Loucy (cell line): Measurements from ENCODE around the gene ACSF3.
"Not testable (repeated sequence)": the region's sequence is repeated elsewhere in the genome, so short reads cannot be mapped to it uniquely, and the experiment has no call there.

Experiments used
- H2AFZ ChIP-seq: fragments of 200-600 bp; sonication (generic); 2 replicates; pipeline ENCODE4 v1.6.0; 2016; ENCODE audit warnings: antibody characterized with exemption, mild to moderate bottlenecking, low read length, moderate library complexity
- H3F3A ChIP-seq: fragments of 200-600 bp; 2 replicates; pipeline ENCODE4 v1.6.0; 2016; ENCODE audit warnings: antibody characterized with exemption, low read depth, mild to moderate bottlenecking
- H3K27me3 ChIP-seq: fragments of 200-600 bp; sonication (generic); 2 replicates; pipeline ENCODE4 v1.6.1; 2014; ENCODE audit warnings: low read length, mild to moderate bottlenecking; ENCODE audit not compliant: insufficient read depth, poor library complexity, severe bottlenecking
- H3K36me3 ChIP-seq: fragments of 200-600 bp; sonication (generic); 2 replicates; pipeline ENCODE4 v1.6.1; 2016; ENCODE audit warnings: low read length; ENCODE audit not compliant: insufficient read depth
- H3K4me1 ChIP-seq: fragments of 200-600 bp; sonication (generic); 2 replicates; pipeline ENCODE4 v1.5.1; 2014; ENCODE audit warnings: low read length, mild to moderate bottlenecking; ENCODE audit not compliant: insufficient read depth, poor library complexity, severe bottlenecking
- H3K4me2 ChIP-seq: fragments of 200-600 bp; sonication (generic); 2 replicates; pipeline ENCODE4 v1.6.0; 2014; ENCODE audit warnings: antibody characterized with exemption, low read length, low read depth, mild to moderate bottlenecking; ENCODE audit not compliant: poor library complexity, severe bottlenecking
- H3K4me3 ChIP-seq: fragments of 200-600 bp; sonication (generic); 2 replicates; pipeline ENCODE4 v1.5.1; 2014; ENCODE audit warnings: low read length, mild to moderate bottlenecking, mixed read lengths; ENCODE audit not compliant: poor library complexity, severe bottlenecking
- H3K79me2 ChIP-seq: fragments of 200-600 bp; sonication (generic); 2 replicates; pipeline ENCODE4 v1.6.1; 2014; ENCODE audit warnings: low read length; ENCODE audit not compliant: insufficient read depth
- H3K9ac ChIP-seq: fragments of 200-600 bp; sonication (generic); 2 replicates; pipeline ENCODE4 v1.6.0; 2014; ENCODE audit warnings: mild to moderate bottlenecking, low read depth, low read length, moderate library complexity; ENCODE audit not compliant: poor library complexity, severe bottlenecking
- H3K9me2 ChIP-seq: fragments of 200-600 bp; sonication (generic); replicated peaks from 2 replicates; pipeline ENCODE4 v1.6.1; 2016; ENCODE audit warnings: low read depth, low read length, mixed read lengths
- H3K9me3 ChIP-seq: fragments of 200-600 bp; sonication (generic); 2 replicates; pipeline ENCODE4 v1.6.1; 2014; ENCODE audit warnings: mild to moderate bottlenecking, antibody characterized with exemption, low read length, low read depth; ENCODE audit not compliant: insufficient read depth
- H4K20me1 ChIP-seq: fragments of 200-600 bp; sonication (generic); 2 replicates; pipeline ENCODE4 v1.6.0; 2014; ENCODE audit warnings: antibody characterized with exemption, low read length, mild to moderate bottlenecking; ENCODE audit not compliant: insufficient read depth, poor library complexity, severe bottlenecking
- CTCF ChIP-seq: fragments of 200-600 bp; sonication (generic); conservative IDR thresholded peaks from 2 replicates; pipeline ENCODE4 v1.5.1; 2014; ENCODE audit warnings: mild to moderate bottlenecking, antibody characterized with exemption, low read length
- EZH2phosphoT487 ChIP-seq: fragments of 200-600 bp; IDR thresholded peaks from 2 replicates; pipeline ENCODE4 v1.6.1; 2018; ENCODE audit warnings: antibody characterized with exemption, mild to moderate bottlenecking, moderate library complexity, borderline replicate concordance

The ACSF3 gene

GRCh38 chr16:89190150-89190958 lies 96.7 kb downstream of the ACSF3 start:
- no peak overlapping the region for H3K4me2 ChIP-seq
- no peaks in the 10 kb centered on the region for H3K79me2 ChIP-seq
- H3K9me2 ChIP-seq: no peaks in the 10 kb centered on the region
- no peaks in the 10 kb centered on the region for H3K4me1 ChIP-seq
- H3K4me3 ChIP-seq: no peak overlapping the region
- no peak for TF ChIP-seq EZH2phosphoT487
- no peak for TF ChIP-seq CTCF
- H3K27me3 ChIP-seq: no peaks in the 10 kb centered on the region
- no peaks in the 10 kb centered on the region for H3F3A ChIP-seq
- H4K20me1 ChIP-seq: no peaks in the 10 kb centered on the region
- no peaks in the 10 kb centered on the region for H3K36me3 ChIP-seq
- H3K9ac ChIP-seq: no peak overlapping the region
- H2AFZ ChIP-seq: no peak overlapping the region
- no peaks in the 10 kb centered on the region for H3K9me3 ChIP-seq

- no peak overlapping the region for H3K4me3 ChIP-seq
Observed at GRCh38 chr16:89191033-89191900, 97.6 kb downstream of the ACSF3 start.

GRCh38 chr16:89191901-89192185 lies 98.2 kb downstream of the ACSF3 start:
- H3K79me2 ChIP-seq: no peaks in the 10 kb centered on the region
- no peak for TF ChIP-seq CTCF
- H3K4me3 ChIP-seq: no peak overlapping the region
- H3K36me3 ChIP-seq: no peaks in the 10 kb centered on the region
- H3K9me2 ChIP-seq: no peaks in the 10 kb centered on the region
- no peak overlapping the region for H2AFZ ChIP-seq
- H3K4me1 ChIP-seq: no peaks in the 10 kb centered on the region
- no peak overlapping the region for H3K4me2 ChIP-seq
- H3K9me3 ChIP-seq: no peaks in the 10 kb centered on the region
- no peaks in the 10 kb centered on the region for H3F3A ChIP-seq
- no peaks in the 10 kb centered on the region for H3K27me3 ChIP-seq
- H4K20me1 ChIP-seq: no peaks in the 10 kb centered on the region
- no peak overlapping the region for H3K9ac ChIP-seq

More at GRCh38 chr16:89191033-89191900, 97.6 kb downstream of the ACSF3 start:
- Histone ChIP-seq H3K79me2 (no peaks in the 10 kb centered on the region), H3K9ac (no peak overlapping the region), H3K4me1 (no peaks in the 10 kb centered on the region), H3K4me2 (no peak overlapping the region), H2AFZ (no peak overlapping the region), H3K36me3 (no peaks in the 10 kb centered on the region), H3K27me3 (no peaks in the 10 kb centered on the region), H3K9me2 (no peaks in the 10 kb centered on the region), H4K20me1 (no peaks in the 10 kb centered on the region), H3F3A (no peaks in the 10 kb centered on the region), H3K9me3 (no peaks in the 10 kb centered on the region)
- TF ChIP-seq CTCF (no peak), EZH2phosphoT487 (no peak)

- H3K27me3 ChIP-seq, H2AFZ ChIP-seq, H3K4me3 ChIP-seq, H3K4me1 ChIP-seq, H3K79me2 ChIP-seq, H3K9ac ChIP-seq, H3K9me3 ChIP-seq, H3K9me2 ChIP-seq, H3F3A ChIP-seq, H3K36me3 ChIP-seq, H3K4me2 ChIP-seq, H4K20me1 ChIP-seq: not testable (repeated sequence)
Observed at GRCh38 chr16:89192186-89192955, 98.7 kb downstream of the ACSF3 start.
